ENCODE results near the gene FGD2. TPM values are rescaled to one million over a fixed set of nuclear protein-coding genes. Genes with fewer than 3 reads are reported as not detected.
"Not testable (repeated sequence)": the region's sequence is repeated elsewhere in the genome, so short reads cannot be mapped to it uniquely, and the experiment has no call there.

Gene FGD2
- total and polyA plus RNA-seq, 8 donors: 0.98 to 13.2 (median 2.8) TPM

- Histone ChIP-seq H3K9me3 (no peaks in the 10 kb centered on the region), H3K4me3 (no peak overlapping the region), H3K4me1 (no peaks in the 10 kb centered on the region), H3K27me3 (no peaks in the 10 kb centered on the region), H3K27ac (no peak overlapping the region), H3K36me3 (no peaks in the 10 kb centered on the region)
- 94 to 100% methylated on average over 4 of the region's 4 CpGs for WGBS, 2 donors
- TF ChIP-seq CTCF (IDR thresholded peaks at IDR 0.05): no peak
- FAIRE-seq (no peak), ATAC-seq (no peak), DNase-seq (no peak)
- intact Hi-C loops (cut with DNase I): loop anchor here in 1 of 3 donors (10.0 kb wide), 1 partner anchor 148 kb away; no protein-coding TSS in a partner anchor
These were observed 51.6 kb downstream of the FGD2 start for GRCh38 chr6:37057128-37057471.

- Histone ChIP-seq H3K27ac (no peak overlapping the region), H3K4me3 (no peak overlapping the region), H3K36me3 (no peaks in the 10 kb centered on the region), H3K4me1 (no peaks in the 10 kb centered on the region), H3K27me3 (no peaks in the 10 kb centered on the region), H3K9me3 (no peaks in the 10 kb centered on the region)
- no peak for ATAC-seq
- WGBS, 2 donors: 84 to 92% methylated on average over 7 of the region's 7 CpGs
- no peak for DNase-seq
- TF ChIP-seq CTCF (IDR thresholded peaks at IDR 0.05): no peak
- intact Hi-C loops (cut with DNase I): loop anchor here in 1 of 3 donors (10.0 kb wide), 1 partner anchor 147 kb away; no protein-coding TSS in a partner anchor
- FAIRE-seq: no peak
These were observed 52.2 kb downstream of the FGD2 start for GRCh38 chr6:37057678-37058077.

DNA sequence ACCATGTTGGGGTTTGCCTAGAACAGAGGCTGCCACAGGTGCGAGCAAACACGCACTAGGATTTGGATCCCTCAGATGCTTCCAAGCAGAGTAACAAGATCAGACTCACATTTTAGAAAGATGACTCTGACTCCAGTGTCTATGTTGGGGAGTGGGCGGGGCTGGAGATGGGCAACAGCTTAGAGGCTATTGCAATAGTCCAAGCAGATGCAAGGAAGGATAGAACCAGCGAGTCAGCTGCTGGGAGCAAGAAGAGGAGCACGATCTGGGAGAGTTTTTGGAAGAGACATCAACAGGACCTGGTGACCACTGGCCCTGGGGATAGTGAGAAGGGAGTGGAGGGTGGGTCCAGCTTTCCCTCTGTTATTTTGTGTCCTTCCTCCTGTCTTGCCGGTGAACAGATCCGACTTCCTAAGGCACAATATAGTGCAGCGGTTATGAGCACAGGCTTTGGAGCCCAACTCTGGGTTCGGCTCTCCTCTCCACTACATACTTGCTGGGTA lies 52.7 kb downstream of the FGD2 start:
- ATAC-seq: no peak
- intact Hi-C loops (cut with DNase I): loop anchor here in 1 of 3 donors (10.0 kb wide), 1 partner anchor 147 kb away; no protein-coding TSS in a partner anchor
- H3K27ac ChIP-seq: no peak overlapping the region
- no peaks in the 10 kb centered on the region for H3K9me3 ChIP-seq
- H3K4me3 ChIP-seq: no peak overlapping the region
- no peak for DNase-seq
- no peaks in the 10 kb centered on the region for H3K4me1 ChIP-seq
- no peak for FAIRE-seq
- 86 to 95% methylated on average over 9 of the region's 9 CpGs for WGBS, 2 donors
- no peaks in the 10 kb centered on the region for H3K27me3 ChIP-seq
- no peak for TF ChIP-seq CTCF (IDR thresholded peaks at IDR 0.05)
- no peaks in the 10 kb centered on the region for H3K36me3 ChIP-seq

GRCh38 chr6:37058984-37059343 lies 53.5 kb downstream of the FGD2 start:
- WGBS, 2 donors: 90 to 94% methylated on average over 5 of the region's 5 CpGs
- not testable (repeated sequence) for H3K36me3 ChIP-seq, H3K27ac ChIP-seq, H3K27me3 ChIP-seq, H3K4me1 ChIP-seq, H3K9me3 ChIP-seq, DNase-seq, H3K4me3 ChIP-seq, FAIRE-seq, ATAC-seq
- intact Hi-C loops (cut with DNase I): loop anchor here in 1 of 3 donors (10.0 kb wide), 1 partner anchor 146 kb away; no protein-coding TSS in a partner anchor

GRCh38 chr6:37059344-37060194 lies 54.1 kb downstream of the FGD2 start:
- TF ChIP-seq CTCF (IDR thresholded peaks at IDR 0.05): no peak
- Histone ChIP-seq H3K27me3 (no peaks in the 10 kb centered on the region), H3K4me1 (no peaks in the 10 kb centered on the region), H3K9me3 (no peaks in the 10 kb centered on the region), H3K4me3 (no peak overlapping the region), H3K27ac (no peak overlapping the region), H3K36me3 (no peaks in the 10 kb centered on the region)
- no peak for FAIRE-seq
- intact Hi-C loops (cut with DNase I): loop anchor here in 1 of 3 donors (10.0 kb wide), 1 partner anchor 145 kb away; no protein-coding TSS in a partner anchor
- WGBS, 2 donors: 76 to 78% methylated on average over 19 of the region's 19 CpGs
- ATAC-seq: peak in 3 of 4 donors; percentile 55 to 67 (median 61)
- DNase-seq: no peak
